CD8-positive, alpha-beta memory T cell (primary cell): ENCODE measurements around the gene GPR137. TPM values are rescaled to one million over a fixed set of nuclear protein-coding genes. Genes with fewer than 3 reads are reported as not detected.
"Not testable (repeated sequence)": the region's sequence is repeated elsewhere in the genome, so short reads cannot be mapped to it uniquely, and the experiment has no call there.

Source experiments
- CTCF ChIA-PET: fragments of 350-600 bp; sonication (Branson Sonifier 250); formaldehyde crosslinking; loops from one replicate; lab custom pipeline; 2021; ENCODE audit warnings: antibody characterized with exemption; lab: Charles Lee
- POLR2A ChIA-PET: fragments of 350-600 bp; sonication (Branson Sonifier 250); formaldehyde crosslinking; loops from one replicate; lab custom pipeline; 2021; ENCODE audit warnings: antibody characterized with exemption; lab: Charles Lee
- DNase-seq, 5 donors: peaks; one replicate each; pipeline versions ENCODE4 v3.0.0 to v3.0.0-alpha.2; 2020 to 2022; ENCODE audit warnings: mixed read lengths in 1 of 5
- H3K27ac ChIP-seq: one replicate; pipeline ENCODE4 v1.7.0; 2013; ENCODE audit warnings: low read depth, mild to moderate bottlenecking, low read length, moderate library complexity
- H3K27me3 ChIP-seq: 2 replicates; pipeline ENCODE4 v1.7.0; 2013; ENCODE audit warnings: low read length, mild to moderate bottlenecking; ENCODE audit not compliant: insufficient read depth, poor library complexity, severe bottlenecking
- H3K36me3 ChIP-seq: 2 replicates; pipeline ENCODE4 v1.7.0; 2013; ENCODE audit warnings: mild to moderate bottlenecking, low read length, moderate library complexity; ENCODE audit not compliant: insufficient read depth
- H3K4me1 ChIP-seq: 2 replicates; pipeline ENCODE4 v1.7.0; 2013; ENCODE audit warnings: mild to moderate bottlenecking, low read length, moderate library complexity; ENCODE audit not compliant: insufficient read depth
- H3K4me3 ChIP-seq: 2 replicates; pipeline ENCODE4 v1.7.0; 2013; ENCODE audit warnings: mild to moderate bottlenecking, low read length
- H3K9me3 ChIP-seq: 2 replicates; pipeline ENCODE4 v1.7.0; 2013; ENCODE audit warnings: mild to moderate bottlenecking, low read length
- H3K27ac Mint-ChIP-seq, 8 donors: one replicate each; pipeline ENCODE4 v1.8.0; 2020 to 2021; ENCODE audit warnings: mixed read lengths in 8 of 8, mild to moderate bottlenecking in 6 of 8, inconsistent platforms in 3 of 8, moderate library complexity in 3 of 8
- H3K27me3 Mint-ChIP-seq, 2 donors: one replicate each; pipeline ENCODE4 v1.8.0; 2020 to 2021; ENCODE audit warnings: mixed read lengths in 2 of 2, mild to moderate bottlenecking in 1 of 2, moderate library complexity in 1 of 2
- H3K36me3 Mint-ChIP-seq, 3 donors: one replicate each; pipeline ENCODE4 v1.8.0; 2020 to 2021; ENCODE audit warnings: mixed read lengths in 3 of 3, inconsistent platforms in 1 of 3, mild to moderate bottlenecking in 1 of 3
- H3K4me1 Mint-ChIP-seq, 3 donors: one replicate each; pipeline ENCODE4 v1.8.0; 2020 to 2021; ENCODE audit warnings: mixed read lengths in 3 of 3, inconsistent platforms in 1 of 3, mild to moderate bottlenecking in 1 of 3
- H3K4me3 Mint-ChIP-seq, 7 donors: one replicate each; pipeline ENCODE4 v1.8.0; 2020 to 2021; ENCODE audit warnings: mixed read lengths in 7 of 7, mild to moderate bottlenecking in 6 of 7, moderate library complexity in 4 of 7, inconsistent platforms in 2 of 7
- H3K9me3 Mint-ChIP-seq, 5 donors: one replicate each; pipeline ENCODE4 v1.8.0; 2020 to 2022; ENCODE audit warnings: mixed read lengths in 5 of 5, mild to moderate bottlenecking in 3 of 5, moderate library complexity in 2 of 5, inconsistent platforms in 1 of 5
- polyA plus RNA-seq: library from polyadenylated mRNA; unstranded; fragments of 300-500 nt; fragmentation: Illumina TruSeq; gene quantifications from one replicate; pipeline ENCODE4 v1.2.3, GENCODE V29; 2021
- total RNA-seq, 2 experiments: library from RNA; stranded (reverse); gene quantifications; one replicate each; pipeline ENCODE4 v1.2.3, GENCODE V29; 2021

The GPR137 gene
- total and polyA plus RNA-seq, 3 experiments from 2014 or later = 9.1 to 65.0 (median 64.2) TPM

- H3K4me3 ChIP-seq, DNase-seq, H3K9me3 ChIP-seq, H3K27ac ChIP-seq, H3K27me3 ChIP-seq, H3K27me3 Mint-ChIP-seq, H3K36me3 ChIP-seq, H3K9me3 Mint-ChIP-seq: not testable (repeated sequence)
- ChIA-PET POLR2A (interaction anchor here (0.6 to 0.7 kb wide), 3 partner anchors 10 to 57 kb away, joined by 3 to 5 read pairs (median 4); partner anchors contain the start of gene PRDX5), CTCF (interaction anchor here (1.1 kb wide), 1 partner anchor 103 kb away, joined by 3 read pairs; no protein-coding TSS in a partner anchor)
- Mint-ChIP-seq H3K4me3 (peak overlapping the region in 6 of 7 donors; percentile 23 to 96 (median 60)), H3K4me1 (peaks cover 24 to 40% (median 25%) of the 10 kb centered on the region in 3 donors), H3K36me3 (peaks cover 0 to 27% (median 3%) of the 10 kb centered on the region in 3 donors), H3K27ac (peak overlapping the region in 6 of 8 donors; percentile 24 to 86 (median 70))
- H3K4me1 ChIP-seq = peaks cover 20% of the 10 kb centered on the region
Measured at GRCh38 chr11:64307795-64308194, 22.1 kb downstream of the GPR137 start.

- peaks cover 0 to 7% of the 10 kb centered on the region in 2 donors for H3K27me3 Mint-ChIP-seq
- no peaks in the 10 kb centered on the region for H3K36me3 ChIP-seq
- H3K27ac Mint-ChIP-seq = peak overlapping the region in 7 of 8 donors; percentile 4 to 93 (median 81)
- H3K4me3 Mint-ChIP-seq = peak overlapping the region in 1 of 7 donors; percentile 58
- no peaks in the 10 kb centered on the region for H3K27me3 ChIP-seq
- no peak for DNase-seq
- no peaks in the 10 kb centered on the region for H3K9me3 ChIP-seq
- POLR2A ChIA-PET = no interaction called here
- H3K9me3 Mint-ChIP-seq = no peaks in the 10 kb centered on the region
- peaks cover 8% of the 10 kb centered on the region for H3K4me1 ChIP-seq
- H3K27ac ChIP-seq = no peak overlapping the region
- CTCF ChIA-PET = interaction anchor here (0.9 to 1.6 kb wide), 3 partner anchors 19 to 106 kb away, joined by 3 to 7 read pairs (median 4); partner anchors contain the start of gene FERMT3
- peaks cover 28 to 32% (median 31%) of the 10 kb centered on the region in 3 donors for H3K4me1 Mint-ChIP-seq
- H3K36me3 Mint-ChIP-seq = peaks cover 0 to 50% (median 6%) of the 10 kb centered on the region in 3 donors
- H3K4me3 ChIP-seq = no peak overlapping the region
Measured at GRCh38 chr11:64312947-64313346, 27.3 kb downstream of the GPR137 start.

GRCh38 chr11:64313491-64314145 lies 28.0 kb downstream of the GPR137 start:
- Mint-ChIP-seq H3K4me1 (peaks cover 33 to 37% (median 35%) of the 10 kb centered on the region in 3 donors), H3K27ac (peak overlapping the region in 4 of 8 donors; percentile 64 to 93 (median 76)), H3K9me3 (no peaks in the 10 kb centered on the region), H3K27me3 (peaks cover 0 to 7% of the 10 kb centered on the region in 2 donors), H3K4me3 (peak overlapping the region in 1 of 7 donors; percentile 58), H3K36me3 (peaks cover 0 to 55% (median 6%) of the 10 kb centered on the region in 3 donors)
- Histone ChIP-seq H3K4me3 (no peak overlapping the region), H3K9me3 (no peaks in the 10 kb centered on the region), H3K36me3 (no peaks in the 10 kb centered on the region), H3K27me3 (no peaks in the 10 kb centered on the region), H3K4me1 (peaks cover 8% of the 10 kb centered on the region), H3K27ac (no peak overlapping the region)
- POLR2A ChIA-PET = no interaction called here
- no peak for DNase-seq
- CTCF ChIA-PET = interaction anchor here (1.3 to 1.6 kb wide), 2 partner anchors 18 to 107 kb away, joined by 3 to 7 read pairs; partner anchors contain the start of gene FERMT3

- no peak for DNase-seq
- Histone ChIP-seq H3K9me3 (no peaks in the 10 kb centered on the region), H3K27ac (no peak overlapping the region), H3K27me3 (no peaks in the 10 kb centered on the region), H3K4me1 (peaks cover 13% of the 10 kb centered on the region), H3K4me3 (no peak overlapping the region), H3K36me3 (no peaks in the 10 kb centered on the region)
- H3K9me3 Mint-ChIP-seq = no peaks in the 10 kb centered on the region
- H3K4me1 Mint-ChIP-seq = peaks cover 37 to 43% (median 40%) of the 10 kb centered on the region in 3 donors
- CTCF ChIA-PET = interaction anchor here (1.3 to 1.6 kb wide), 2 partner anchors 17 to 108 kb away, joined by 3 to 7 read pairs; partner anchors contain the start of gene FERMT3
- POLR2A ChIA-PET = no interaction called here
- H3K27me3 Mint-ChIP-seq = peaks cover 0 to 7% of the 10 kb centered on the region in 2 donors
- peaks cover 0 to 55% (median 6%) of the 10 kb centered on the region in 3 donors for H3K36me3 Mint-ChIP-seq
- H3K4me3 Mint-ChIP-seq = no peak overlapping the region
- peak overlapping the region in 3 of 8 donors; percentile 68 to 80 (median 74) for H3K27ac Mint-ChIP-seq
Measured at GRCh38 chr11:64314146-64314804, 28.6 kb downstream of the GPR137 start.

GRCh38 chr11:64314805-64315561 lies 29.3 kb downstream of the GPR137 start:
- H3K9me3 ChIP-seq = no peaks in the 10 kb centered on the region
- H3K27me3 ChIP-seq = no peaks in the 10 kb centered on the region
- Mint-ChIP-seq H3K27ac (peak overlapping the region in 5 of 8 donors; percentile 15 to 80 (median 38)), H3K4me1 (peaks cover 40 to 48% (median 41%) of the 10 kb centered on the region in 3 donors), H3K36me3 (peaks cover 0 to 56% (median 6%) of the 10 kb centered on the region in 3 donors), H3K27me3 (peaks cover 0 to 7% of the 10 kb centered on the region in 2 donors), H3K4me3 (peak overlapping the region in 3 of 7 donors; percentile 5 to 62 (median 12)), H3K9me3 (no peaks in the 10 kb centered on the region)
- peaks cover 14% of the 10 kb centered on the region for H3K4me1 ChIP-seq
- no peak overlapping the region for H3K4me3 ChIP-seq
- H3K27ac ChIP-seq = no peak overlapping the region
- ChIA-PET CTCF (no interaction called here), POLR2A (no interaction called here)
- DNase-seq = no peak
- H3K36me3 ChIP-seq = no peaks in the 10 kb centered on the region

- not testable (repeated sequence) for H3K9me3 Mint-ChIP-seq, H3K27me3 Mint-ChIP-seq, H3K4me3 ChIP-seq, H3K36me3 ChIP-seq, DNase-seq, H3K27me3 ChIP-seq, H3K9me3 ChIP-seq
- ChIA-PET POLR2A (interaction anchor here (0.5 to 3.4 kb wide), 3 partner anchors 26 to 111 kb away, joined by 4 to 33 read pairs (median 16); no protein-coding TSS in a partner anchor), CTCF (interaction anchor here (1.2 to 3.6 kb wide), 6 partner anchors 11 to 45 kb away, joined by 4 to 61 read pairs (median 24); partner anchors contain the start of genes CATSPERZ, CCDC88B and ESRRA)
- peaks cover 14% of the 10 kb centered on the region for H3K4me1 ChIP-seq
- H3K36me3 Mint-ChIP-seq = peaks cover 1 to 61% (median 7%) of the 10 kb centered on the region in 3 donors
- peak overlapping the region; percentile 97 for H3K27ac ChIP-seq
- H3K4me3 Mint-ChIP-seq = peak overlapping the region; percentile 89 to 97 (median 94)
- peaks cover 38 to 52% (median 40%) of the 10 kb centered on the region in 3 donors for H3K4me1 Mint-ChIP-seq
- H3K27ac Mint-ChIP-seq = peak overlapping the region; percentile 98 to 100 (median 99)
Measured at GRCh38 chr11:64315667-64316526, 30.2 kb downstream of the GPR137 start.
